ENCODE results near the gene SNX8. TPM values are rescaled to one million over a fixed set of nuclear protein-coding genes. Genes with fewer than 3 reads are reported as not detected.
"Not testable (repeated sequence)": the region's sequence is repeated elsewhere in the genome, so short reads cannot be mapped to it uniquely, and the experiment has no call there.

SNX8 gene
- total RNA-seq, 3 donors from 2014 or later = 8.8 to 32.3 (median 20.3) TPM

DNA sequence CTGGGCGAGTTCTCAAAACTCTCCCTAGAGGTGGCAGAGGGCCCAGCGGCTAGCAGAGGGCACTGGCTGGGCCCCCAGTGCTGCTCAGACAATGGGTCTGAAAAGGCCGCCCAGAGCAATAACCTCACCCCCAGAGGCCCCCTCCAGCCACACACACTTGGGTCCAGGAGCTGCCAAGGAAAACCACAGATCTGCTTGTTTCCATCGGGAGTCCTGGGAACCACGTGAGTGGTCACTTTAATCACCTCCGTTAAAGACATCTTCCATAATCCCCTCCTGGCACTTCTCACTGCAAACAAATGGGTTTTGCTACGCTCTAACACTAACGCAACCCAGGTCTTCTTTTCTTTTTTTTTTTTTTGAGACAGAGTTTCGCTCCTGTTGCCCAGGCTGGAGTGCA, 42.2 kb downstream of the SNX8 start:
- Histone ChIP-seq H3K27ac (no peak overlapping the region), H3K4me1 (no peaks in the 10 kb centered on the region), H3K27me3 (no peaks in the 10 kb centered on the region), H3K4me3 (no peak overlapping the region), H3K9me3 (no peaks in the 10 kb centered on the region), H3K36me3 (peaks cover 4% of the 10 kb centered on the region)
- intact Hi-C loops (cut with DNase I; ENCODE audit: low total_unique reads) = no loop called here
- no peak for DNase-seq (ENCODE audit: low spot score in 2 of 2)
- no peak for TF ChIP-seq POLR2AphosphoS5 (IDR thresholded peaks at IDR 0.05)
- TF ChIP-seq, protein P1, sequence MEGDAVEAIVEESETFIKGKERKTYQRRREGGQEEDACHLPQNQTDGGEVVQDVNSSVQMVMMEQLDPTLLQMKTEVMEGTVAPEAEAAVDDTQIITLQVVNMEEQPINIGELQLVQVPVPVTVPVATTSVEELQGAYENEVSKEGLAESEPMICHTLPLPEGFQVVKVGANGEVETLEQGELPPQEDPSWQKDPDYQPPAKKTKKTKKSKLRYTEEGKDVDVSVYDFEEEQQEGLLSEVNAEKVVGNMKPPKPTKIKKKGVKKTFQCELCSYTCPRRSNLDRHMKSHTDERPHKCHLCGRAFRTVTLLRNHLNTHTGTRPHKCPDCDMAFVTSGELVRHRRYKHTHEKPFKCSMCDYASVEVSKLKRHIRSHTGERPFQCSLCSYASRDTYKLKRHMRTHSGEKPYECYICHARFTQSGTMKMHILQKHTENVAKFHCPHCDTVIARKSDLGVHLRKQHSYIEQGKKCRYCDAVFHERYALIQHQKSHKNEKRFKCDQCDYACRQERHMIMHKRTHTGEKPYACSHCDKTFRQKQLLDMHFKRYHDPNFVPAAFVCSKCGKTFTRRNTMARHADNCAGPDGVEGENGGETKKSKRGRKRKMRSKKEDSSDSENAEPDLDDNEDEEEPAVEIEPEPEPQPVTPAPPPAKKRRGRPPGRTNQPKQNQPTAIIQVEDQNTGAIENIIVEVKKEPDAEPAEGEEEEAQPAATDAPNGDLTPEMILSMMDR (IDR thresholded peaks at IDR 0.05) = no peak
- no peak for TF ChIP-seq POLR2A (IDR thresholded peaks at IDR 0.05)

DNA sequence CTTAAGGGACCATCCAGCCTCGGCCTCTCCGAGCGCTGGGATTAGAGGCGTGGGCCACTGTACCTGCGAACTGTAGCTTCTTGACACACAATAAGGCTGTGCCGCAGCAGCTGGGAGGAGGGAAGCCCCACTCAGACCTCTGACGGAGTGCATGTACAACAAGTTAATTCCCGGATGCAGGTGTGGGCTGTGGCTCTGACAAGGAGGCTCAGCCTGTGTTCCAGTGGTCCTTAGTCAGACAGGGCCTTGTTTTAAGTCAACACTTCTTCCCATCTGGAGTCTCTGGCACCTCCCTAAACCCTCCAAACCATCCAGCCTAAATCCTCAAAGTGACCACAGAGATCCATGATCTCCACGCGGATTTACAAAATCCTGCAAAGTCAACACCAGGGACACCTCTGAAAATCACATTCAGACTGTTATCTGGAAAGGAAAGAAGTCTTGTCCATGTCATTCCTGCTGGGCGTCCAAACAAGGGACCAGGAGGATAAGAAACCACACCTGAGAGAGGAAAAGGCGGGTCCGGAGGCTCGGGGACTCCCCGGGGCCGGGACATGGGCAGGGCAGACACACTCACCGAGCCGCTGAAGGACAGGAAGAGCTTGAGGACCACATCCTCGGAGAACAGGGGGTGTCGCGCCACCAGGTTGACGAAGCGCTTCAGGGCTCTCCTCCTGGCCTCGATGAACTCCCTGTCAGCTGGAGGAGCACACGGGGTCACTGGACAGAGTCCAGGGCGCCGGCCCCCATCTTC, 42.8 kb downstream of the SNX8 start:
- no peak for DNase-seq (ENCODE audit: low spot score in 2 of 2)
- Histone ChIP-seq H3K27ac (no peak overlapping the region), H3K36me3 (peaks cover 4% of the 10 kb centered on the region), H3K9me3 (no peaks in the 10 kb centered on the region), H3K4me1 (no peaks in the 10 kb centered on the region), H3K4me3 (no peak overlapping the region), H3K27me3 (no peaks in the 10 kb centered on the region)
- TF ChIP-seq POLR2AphosphoS5 (IDR thresholded peaks at IDR 0.05) (no peak), POLR2A (IDR thresholded peaks at IDR 0.05) (no peak)
- TF ChIP-seq, protein P1 (IDR thresholded peaks at IDR 0.05) = no peak
- intact Hi-C loops (cut with DNase I; ENCODE audit: low total_unique reads) = no loop called here

DNA sequence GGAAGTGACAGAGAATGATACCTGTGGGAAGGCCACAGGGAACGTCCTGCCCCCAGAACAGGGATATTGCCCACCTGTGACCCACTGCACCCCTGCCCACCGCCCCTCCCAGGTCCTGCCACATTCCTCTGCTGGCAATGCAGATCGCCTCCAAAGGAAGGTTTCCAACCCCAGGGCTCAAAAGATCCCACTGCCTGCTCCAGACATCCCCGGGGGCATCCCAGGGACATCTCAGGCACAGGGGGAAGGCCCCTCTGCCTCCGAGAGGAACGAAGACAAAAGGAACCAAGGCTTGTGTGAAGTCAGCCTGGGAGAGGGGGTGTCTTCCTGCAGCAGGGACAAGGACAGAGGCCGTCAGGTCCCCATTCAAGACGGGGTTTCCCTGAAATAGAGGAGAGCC, 43.7 kb downstream of the SNX8 start:
- peaks cover 4% of the 10 kb centered on the region for H3K36me3 ChIP-seq
- H3K9me3 ChIP-seq = no peaks in the 10 kb centered on the region
- H3K27me3 ChIP-seq = no peaks in the 10 kb centered on the region
- H3K4me3 ChIP-seq = no peak overlapping the region
- TF ChIP-seq POLR2AphosphoS5 (IDR thresholded peaks at IDR 0.05) (no peak), POLR2A (IDR thresholded peaks at IDR 0.05) (no peak)
- TF ChIP-seq, protein P1 (IDR thresholded peaks at IDR 0.05) = no peak
- DNase-seq (ENCODE audit: low spot score in 2 of 2) = no peak
- H3K4me1 ChIP-seq = no peaks in the 10 kb centered on the region
- intact Hi-C loops (cut with DNase I; ENCODE audit: low total_unique reads) = no loop called here
- H3K27ac ChIP-seq = no peak overlapping the region

DNA sequence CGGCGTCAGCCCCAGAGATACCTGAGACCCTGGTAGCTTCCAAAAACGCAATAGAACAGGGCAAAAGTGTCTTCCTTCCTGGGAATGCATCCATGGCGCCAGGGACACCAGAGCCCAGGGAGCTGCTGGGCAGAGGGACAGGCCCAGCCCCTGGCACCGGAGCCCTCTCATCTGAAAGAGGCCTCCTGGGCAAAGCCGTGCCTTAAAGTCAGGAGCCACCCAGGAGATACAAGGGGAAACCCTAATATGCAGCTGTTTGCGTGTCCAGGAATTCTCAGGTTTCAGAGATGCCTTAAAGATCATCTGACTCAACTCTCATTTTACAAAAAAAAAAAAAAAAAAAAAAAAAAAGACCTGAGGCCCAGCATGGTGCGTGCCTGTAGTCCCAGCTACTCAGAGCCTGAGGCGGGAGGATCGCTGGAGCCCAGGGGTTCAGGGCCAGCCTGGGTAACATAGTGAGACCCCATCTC, 44.2 kb downstream of the SNX8 start:
- H3K9me3 ChIP-seq = no peaks in the 10 kb centered on the region
- peaks cover 4% of the 10 kb centered on the region for H3K36me3 ChIP-seq
- no peaks in the 10 kb centered on the region for H3K27me3 ChIP-seq
- TF ChIP-seq, protein P1 (IDR thresholded peaks at IDR 0.05) = no peak
- TF ChIP-seq POLR2AphosphoS5 (IDR thresholded peaks at IDR 0.05) (no peak), POLR2A (IDR thresholded peaks at IDR 0.05) (no peak)
- H3K27ac ChIP-seq = peak overlapping the region in 1 of 2 donors; percentile 52
- intact Hi-C loops (cut with DNase I; ENCODE audit: low total_unique reads) = no loop called here
- no peak overlapping the region for H3K4me3 ChIP-seq
- no peaks in the 10 kb centered on the region for H3K4me1 ChIP-seq
- no peak for DNase-seq (ENCODE audit: low spot score in 2 of 2)

DNA sequence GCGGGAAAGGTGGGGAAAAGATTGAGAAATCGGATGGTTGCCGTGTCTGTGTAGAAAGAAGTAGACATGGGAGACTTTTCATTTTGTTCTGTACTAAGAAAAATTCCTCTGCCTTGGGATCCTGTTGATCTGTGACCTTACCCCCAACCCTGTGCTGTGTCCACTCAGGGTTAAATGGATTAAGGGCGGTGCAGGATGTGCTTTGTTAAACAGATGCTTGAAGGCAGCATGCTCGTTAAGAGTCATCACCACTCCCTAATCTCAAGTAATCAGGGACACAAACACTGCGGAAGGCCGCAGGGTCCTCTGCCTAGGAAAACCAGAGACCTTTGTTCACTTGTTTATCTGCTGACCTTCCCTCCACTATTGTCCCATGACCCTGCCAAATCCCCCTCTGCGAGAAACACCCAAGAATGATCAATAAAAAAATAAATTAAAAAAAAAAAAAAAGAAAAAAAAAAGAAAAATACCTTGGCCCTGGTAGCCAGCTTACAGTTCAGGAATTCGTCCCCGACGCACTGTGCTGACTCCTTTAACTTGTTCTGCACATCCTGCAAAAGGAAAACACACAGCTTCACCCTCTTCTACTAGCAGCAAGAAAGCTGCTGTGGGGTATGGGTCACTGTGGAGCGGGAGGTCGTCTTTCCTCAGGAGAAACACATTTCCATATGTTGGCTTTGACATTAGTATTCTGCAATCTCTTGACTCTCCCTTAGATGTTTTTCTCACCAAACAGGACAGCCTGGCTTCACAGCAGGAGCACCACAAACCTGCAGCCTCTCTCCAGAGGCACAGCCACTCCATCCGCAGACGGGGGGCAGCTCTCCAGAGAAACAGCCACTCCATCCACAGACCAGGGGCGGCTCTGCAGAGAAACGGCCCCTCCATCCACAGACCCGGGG, 44.9 kb downstream of the SNX8 start:
- H3K4me3 ChIP-seq; H3K4me1 ChIP-seq; intact Hi-C loops (cut with DNase I; ENCODE audit: low total_unique reads); H3K9me3 ChIP-seq; H3K36me3 ChIP-seq; H3K27me3 ChIP-seq; DNase-seq (ENCODE audit: low spot score in 2 of 2): not testable (repeated sequence)
- peak overlapping the region in 1 of 2 donors; percentile 52 for H3K27ac ChIP-seq
